Activated CD4-positive, alpha-beta T cell treated with anti-CD3 and anti-CD28 coated beads, Interleukin-2, amount 50 U/mL, for 4 hours (primary cell): Measurements from ENCODE around the gene ANO3.

Experiments used
- DNase-seq, 2 experiments: peaks; one replicate each; pipeline ENCODE4 v3.0.0-alpha.2; 2020

Gene ANO3

DNA sequence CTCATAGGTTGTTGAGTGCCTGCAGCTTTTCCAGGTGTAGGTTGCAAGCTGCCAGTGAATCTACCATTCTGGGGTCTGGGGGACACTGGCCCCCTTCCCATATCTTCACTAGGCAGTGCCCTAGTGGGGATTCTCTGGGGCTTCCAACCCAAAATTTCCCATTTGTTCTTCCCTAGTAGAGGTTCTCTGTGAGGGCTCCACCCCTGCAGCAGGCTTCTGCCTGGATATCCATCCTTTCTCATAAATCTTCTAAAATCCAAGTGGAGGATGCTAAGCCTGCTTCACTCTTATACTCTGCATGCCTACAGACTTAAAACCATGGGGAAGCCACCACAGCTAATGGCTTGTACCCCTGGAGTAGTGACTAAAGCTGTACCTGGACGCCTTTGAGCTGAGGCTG lies 33.4 kb downstream of the ANO3 start:
- DNase-seq, result no peak

- no peak for DNase-seq
Observed at GRCh38 chr11:26377619-26378018, 45.7 kb downstream of the ANO3 start.

DNA sequence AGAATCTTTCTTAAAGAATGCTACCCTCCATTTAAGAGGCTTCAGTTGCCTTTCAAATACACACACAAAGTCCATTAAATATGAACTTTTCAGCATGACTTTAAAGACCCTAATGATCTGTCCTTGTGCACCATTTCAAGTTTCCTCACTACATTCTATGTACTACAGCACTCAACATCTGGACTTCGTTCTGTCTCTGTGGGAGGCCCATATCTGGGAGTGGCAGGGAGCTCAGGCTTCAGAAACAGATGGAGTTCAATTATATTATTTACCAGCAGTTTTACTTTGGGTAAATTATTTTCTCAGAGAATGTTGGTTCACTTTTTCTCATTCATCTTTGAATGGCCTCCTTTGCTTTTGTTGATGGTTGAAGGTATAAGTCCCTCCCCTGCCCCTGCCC lies 67.4 kb downstream of the ANO3 start:
- DNase-seq, result no peak

GRCh38 chr11:26410706-26411366 lies 78.9 kb downstream of the ANO3 start:
- DNase-seq, result no peak

DNA sequence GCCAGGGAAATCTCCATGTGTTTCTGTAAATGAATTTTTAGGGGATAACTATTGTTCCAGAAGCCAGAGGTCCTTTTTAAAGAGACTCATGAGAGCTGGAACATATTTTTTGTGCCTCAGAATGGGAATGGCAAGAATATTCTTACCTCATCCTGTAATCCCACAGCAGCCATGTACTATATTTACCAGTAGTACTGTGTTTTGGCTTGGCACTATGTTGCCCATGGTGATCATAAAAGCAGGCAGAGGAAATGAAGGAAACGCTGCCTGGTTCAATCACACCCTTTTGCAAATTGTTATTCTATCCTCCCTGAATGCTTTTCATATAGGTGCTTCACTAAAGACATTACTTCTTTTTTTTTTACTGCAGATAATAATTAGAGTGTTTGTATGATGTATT lies 81.0 kb downstream of the ANO3 start:
- DNase-seq, result no peak

GRCh38 chr11:26418386-26418912 lies 86.5 kb downstream of the ANO3 start:
- no peak for DNase-seq

GRCh38 chr11:26420331-26420730 lies 88.4 kb downstream of the ANO3 start:
- DNase-seq, result no peak

DNA sequence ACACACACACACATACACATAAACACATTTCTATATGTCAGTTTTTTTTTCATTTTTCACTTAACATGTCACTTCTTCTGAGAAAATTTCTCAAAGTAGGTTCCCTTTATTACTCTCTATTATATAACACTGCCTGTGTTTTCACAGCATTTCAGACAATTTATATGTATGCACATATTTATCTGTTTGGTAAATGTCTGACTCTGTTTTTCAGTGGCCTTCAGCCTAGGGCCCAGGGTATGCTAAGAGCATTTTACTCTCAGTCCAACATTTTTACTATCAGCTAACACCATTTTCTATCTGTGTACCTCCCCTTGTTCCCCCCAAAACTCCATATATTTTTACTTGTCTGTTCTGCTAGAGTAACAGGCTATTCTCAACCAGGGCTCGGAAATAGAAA lies 92.3 kb downstream of the ANO3 start:
- DNase-seq, result no peak

GRCh38 chr11:26439854-26440253 lies 107.9 kb downstream of the ANO3 start:
- no peak for DNase-seq

DNA sequence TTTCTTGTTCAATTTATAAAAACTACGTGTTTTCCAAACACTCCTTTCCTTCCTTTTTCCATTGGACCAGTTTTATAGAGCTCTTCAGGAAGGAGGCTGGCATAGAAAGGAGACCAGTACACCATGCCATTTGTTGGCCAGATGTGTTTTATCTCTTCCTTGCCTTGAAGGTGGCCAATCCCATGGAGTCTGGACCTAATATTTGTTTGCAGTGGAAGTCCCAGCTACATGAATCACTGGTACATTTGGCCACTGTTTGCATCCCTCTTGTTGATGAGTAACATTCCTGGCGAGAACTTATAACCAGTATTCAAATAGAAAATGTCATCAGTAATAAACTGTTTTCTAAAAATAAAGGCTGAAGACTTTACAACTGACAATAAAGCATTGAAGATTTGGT lies 110.2 kb downstream of the ANO3 start:
- no peak for DNase-seq

GRCh38 chr11:26443617-26444016 lies 111.7 kb downstream of the ANO3 start:
- DNase-seq, result no peak

DNA sequence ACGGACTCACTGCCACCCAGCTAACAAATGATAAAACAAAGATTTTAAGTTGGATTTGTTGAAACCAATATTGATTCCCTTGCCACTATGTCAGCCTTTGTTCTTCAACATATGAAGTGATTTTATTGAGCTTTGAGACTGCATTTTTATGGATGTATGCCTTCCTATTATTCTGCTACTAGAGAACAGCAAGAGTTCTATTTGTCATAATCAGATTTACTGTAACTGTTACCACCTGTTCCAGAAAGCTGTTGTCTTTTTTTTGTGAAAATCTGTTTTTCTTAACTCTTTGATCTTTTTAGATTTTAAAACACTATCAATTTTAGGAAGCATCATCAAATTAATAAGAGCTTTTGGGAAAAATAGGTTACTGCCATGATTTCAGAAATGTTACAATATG lies 125.7 kb downstream of the ANO3 start:
- no peak for DNase-seq

DNA sequence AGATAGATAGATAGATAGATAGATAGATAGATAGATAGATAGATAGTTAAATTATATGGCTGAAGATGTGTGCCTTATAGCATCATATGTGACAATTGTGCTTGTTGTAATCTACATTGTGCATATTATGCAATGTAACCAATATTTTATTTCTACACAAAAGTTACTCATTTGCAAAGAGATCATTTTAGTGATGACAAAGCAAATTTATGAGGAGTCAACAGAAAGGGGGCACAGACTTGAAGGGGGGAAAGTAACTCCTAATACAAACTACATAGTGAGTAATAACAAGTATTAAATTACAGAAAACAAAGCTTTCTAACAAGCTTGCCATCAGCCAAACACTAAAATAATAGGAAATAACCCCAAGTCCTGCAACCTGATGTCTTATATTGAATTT lies 133.3 kb downstream of the ANO3 start:
- no peak for DNase-seq

DNA sequence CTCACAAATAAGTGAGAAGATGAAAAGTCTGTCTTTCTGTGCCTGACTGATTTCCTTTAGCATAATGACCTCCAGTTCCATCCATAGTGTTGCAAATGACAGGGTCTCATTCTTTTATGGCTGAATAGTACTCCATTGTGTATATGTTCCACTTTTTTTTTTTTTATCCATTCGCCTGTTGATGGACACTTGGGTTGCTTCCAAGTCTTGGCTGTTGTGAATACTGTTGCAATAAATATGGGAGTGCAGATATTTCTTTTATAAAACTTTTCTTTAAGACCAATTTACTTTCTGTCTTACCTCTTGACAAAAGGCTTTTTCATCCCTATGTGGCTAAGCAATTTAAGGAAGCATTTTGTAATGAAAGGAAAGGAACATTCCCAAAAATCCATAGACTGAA lies 135.6 kb downstream of the ANO3 start:
- DNase-seq, result no peak

- no peak for DNase-seq
Observed at GRCh38 chr11:26470992-26471391, 139.1 kb downstream of the ANO3 start.

DNA sequence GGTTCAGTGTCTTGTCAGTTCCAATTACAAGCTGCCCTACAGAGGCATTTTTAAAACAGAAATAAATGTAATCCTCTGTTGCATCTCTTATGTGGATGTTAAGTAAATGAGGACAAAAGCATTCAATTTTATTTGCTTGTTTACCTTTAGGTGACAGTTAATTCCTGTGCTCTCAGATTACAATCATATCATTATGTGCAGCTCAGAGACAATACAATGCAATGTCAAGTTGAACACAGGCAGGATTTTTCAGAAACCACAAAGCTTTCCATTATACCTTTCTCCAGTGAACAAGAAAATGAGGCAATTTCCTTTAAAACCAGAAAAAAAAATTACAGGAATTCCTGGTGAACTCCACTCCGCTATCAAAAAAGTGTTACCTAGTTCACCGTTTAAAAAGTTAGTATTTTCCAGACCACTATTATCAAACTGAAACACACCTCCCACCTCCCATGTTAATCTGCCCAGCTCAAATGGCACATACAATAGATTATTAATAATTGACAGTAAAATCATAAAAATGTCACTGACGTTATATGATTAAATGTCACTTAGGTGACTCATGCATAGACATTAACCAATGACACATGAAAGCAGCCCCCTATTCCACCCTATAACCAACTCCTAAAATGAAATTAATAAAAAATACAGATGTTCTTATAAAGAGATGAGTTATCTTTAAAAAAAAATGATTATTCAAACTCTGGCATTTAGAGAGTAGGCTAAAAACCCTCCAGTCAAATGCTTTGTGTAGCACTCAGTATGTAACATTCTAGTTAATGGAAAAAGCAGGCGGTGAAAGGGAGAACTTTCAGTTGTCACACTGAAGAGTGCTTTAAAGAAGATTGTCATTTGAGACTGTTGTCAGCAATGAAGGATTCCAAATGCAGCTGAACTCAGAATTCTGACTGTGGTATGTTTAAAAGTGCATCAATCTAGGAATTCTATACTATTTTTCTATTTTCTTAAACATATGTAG lies 141.6 kb downstream of the ANO3 start:
- no peak for DNase-seq

DNA sequence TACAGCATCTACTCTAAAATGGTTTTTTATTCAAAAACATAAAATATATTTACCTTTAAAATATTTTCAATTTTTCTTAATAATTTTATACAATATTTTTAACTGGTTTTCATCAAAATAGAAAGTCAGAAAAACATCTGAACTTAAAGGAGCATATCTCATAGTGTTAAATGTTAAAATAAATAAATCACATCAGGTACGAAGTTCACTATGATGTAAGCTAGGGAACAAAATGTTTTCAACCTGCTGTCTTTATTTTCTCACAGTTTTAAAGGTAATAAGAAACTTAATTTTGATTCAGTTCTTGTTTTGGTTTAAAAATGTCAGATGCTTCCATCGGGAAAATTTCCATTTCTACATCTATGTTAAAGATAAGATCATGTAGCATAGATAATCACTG lies 142.5 kb downstream of the ANO3 start:
- no peak for DNase-seq

DNA sequence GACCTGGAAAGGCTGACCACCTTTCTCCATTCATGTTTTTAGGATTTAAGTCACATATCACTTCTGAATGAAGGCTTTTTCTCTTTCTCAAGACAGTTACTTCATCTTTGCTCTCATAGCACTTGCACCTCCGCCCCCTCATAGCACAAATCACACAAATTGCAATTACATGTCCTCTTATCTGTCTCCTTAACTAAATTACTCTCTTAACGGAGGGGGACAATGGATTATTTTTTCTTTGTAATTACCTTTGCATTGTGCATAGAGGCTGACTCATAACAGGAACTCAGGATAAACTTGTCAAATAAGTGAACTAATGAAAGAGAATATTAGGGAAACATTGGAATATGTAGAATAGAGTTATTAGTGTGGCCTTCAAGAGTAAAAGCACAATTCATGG lies 145.5 kb downstream of the ANO3 start:
- DNase-seq, result no peak

DNA sequence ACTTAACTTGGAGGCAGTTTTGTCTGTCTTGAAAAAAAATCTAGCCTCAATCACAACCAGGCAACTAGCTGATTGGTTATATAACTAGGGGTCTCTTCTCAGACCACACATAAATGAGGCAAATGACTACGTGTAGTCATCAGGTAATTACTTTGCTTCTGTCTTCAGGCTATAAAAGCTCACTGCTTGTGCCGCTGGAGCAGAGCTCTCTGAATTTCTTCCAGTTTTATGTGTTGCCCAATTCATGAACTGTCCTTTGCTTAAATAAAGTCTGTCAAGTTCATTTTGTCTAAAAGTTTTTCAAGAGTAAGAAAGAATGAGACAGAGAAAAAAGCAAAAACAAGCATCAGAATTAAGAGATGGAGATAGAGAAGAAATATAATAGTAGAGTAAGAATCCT lies 146.8 kb downstream of the ANO3 start:
- DNase-seq, result no peak

DNA sequence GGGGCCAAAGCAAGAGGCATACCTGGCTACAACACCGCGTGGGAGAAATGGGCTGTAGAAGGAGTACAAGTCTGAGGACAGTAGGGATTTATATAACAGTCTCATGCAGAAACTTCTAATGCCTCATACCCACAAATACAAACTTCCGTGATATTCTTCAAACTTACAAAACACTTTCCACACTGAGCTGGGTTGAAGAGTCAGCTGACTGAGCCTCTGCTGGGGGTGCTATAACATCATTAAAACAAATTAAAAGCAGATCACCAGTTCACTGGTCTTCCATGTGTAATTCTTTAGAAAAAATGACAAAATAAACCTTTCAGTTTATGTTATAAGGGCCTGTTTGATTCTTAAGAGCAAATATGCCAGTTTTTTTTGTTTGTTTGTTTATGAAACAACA lies 148.1 kb downstream of the ANO3 start:
- no peak for DNase-seq

DNA sequence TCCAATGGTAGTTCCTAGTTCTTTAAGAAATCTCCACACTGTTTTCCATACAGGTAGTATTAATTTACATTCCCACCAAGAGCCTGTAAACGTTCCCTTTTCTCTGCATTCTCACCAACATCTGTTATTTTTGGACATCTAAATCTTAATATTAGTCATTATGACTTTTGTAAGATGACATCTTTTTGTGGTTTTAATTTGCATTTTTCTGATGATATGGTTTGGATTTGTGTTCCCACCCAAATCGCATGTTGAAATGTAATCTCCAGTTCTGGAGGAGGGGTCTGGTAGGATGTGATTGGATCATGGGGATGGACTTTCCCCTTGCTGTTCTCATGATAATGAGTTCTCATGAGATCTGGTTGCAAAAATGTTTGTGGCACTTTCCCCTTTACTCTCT lies 151.2 kb downstream of the ANO3 start:
- DNase-seq, result no peak

- no peak for DNase-seq
Observed at GRCh38 chr11:26490546-26490945, 158.6 kb downstream of the ANO3 start.

- no peak for DNase-seq
Observed at GRCh38 chr11:26493616-26494015, 161.7 kb downstream of the ANO3 start.

- no peak for DNase-seq
Observed at GRCh38 chr11:26507229-26507628, 175.3 kb downstream of the ANO3 start.
